K562 (cell line): ENCODE measurements around the gene EPS8.

Experiments used
- CEBPB ChIP-seq: fragments of 450-650 bp; IDR thresholded peaks from 2 replicates; pipeline ENCODE4 v1.6.1; 2016; ENCODE audit warnings: missing genetic modification characterization, missing compliant biosample characterization
- CTCF ChIP-seq, 3 experiments: IDR thresholded peaks in 2 of 3; conservative IDR thresholded peaks in 1 of 3; 2 replicates each; pipeline ENCODE4 v1.5.1; 2011 to 2012; ENCODE audit warnings: low read length in 3 of 3, mild to moderate bottlenecking in 3 of 3, control low read depth in 2 of 3, improper control_type of control experiment in 1 of 3, inconsistent platforms in 1 of 3, low read depth in 1 of 3, mixed read lengths in 1 of 3, moderate library complexity in 1 of 3; ENCODE audit not compliant: insufficient read depth in 2 of 3
- ESRRA ChIP-seq: fragments of 450-650 bp; IDR thresholded peaks from 2 replicates; pipeline ENCODE4 v1.6.1; 2014; ENCODE audit warnings: low read depth, mild to moderate bottlenecking, moderate library complexity, borderline replicate concordance
- MYNN ChIP-seq, 2 experiments: sonication (generic); formaldehyde crosslinking in 1 of 2; IDR thresholded peaks; 2 replicates each; pipeline versions ENCODE4 v1.5.0 to v1.6.1; 2016 to 2020; ENCODE audit warnings: antibody characterized with exemption in 1 of 2, missing genetic modification reagents in 1 of 2
- PATZ1 ChIP-seq: fragments of 250-450 bp; sonication (Bioruptor Pico); IDR thresholded peaks from 2 replicates; pipeline ENCODE4 v1.5.0; 2020; ENCODE audit warnings: mild to moderate bottlenecking, borderline replicate concordance
- POLR2A ChIP-seq: fragments of 450-650 bp; conservative IDR thresholded peaks from 2 replicates; pipeline ENCODE4 v1.6.1; 2016
- SIN3A ChIP-seq, 2 experiments: fragments of 150-350 bp in 1 of 2; IDR thresholded peaks; 2 replicates each; pipeline ENCODE4 v1.6.1; 2011 to 2016; ENCODE audit warnings: borderline replicate concordance in 2 of 2, low read depth in 2 of 2, low read length in 2 of 2, mild to moderate bottlenecking in 2 of 2, moderate library complexity in 2 of 2; ENCODE audit not compliant: control insufficient read depth in 1 of 2
- U2AF2 ChIP-seq: fragments of 200-400 bp; formaldehyde crosslinking; optimal IDR thresholded peaks from 2 replicates; pipeline ENCODE3; 2017; ENCODE audit warnings: low read depth, mild to moderate bottlenecking, low read length
- TF ChIP-seq, protein P1 (sequence below): sonication (generic); formaldehyde crosslinking; IDR thresholded peaks from 2 replicates; pipeline ENCODE4 v1.8.1; 2023; ENCODE audit warnings: mild to moderate bottlenecking, missing genetic modification reagents, moderate library complexity

GRCh38 chr12:15638231-15638630, 151.0 kb downstream of the EPS8 start:
- TF ChIP-seq POLR2A (no peak), ESRRA (no peak), U2AF2 (no peak), CTCF (IDR thresholded peaks at IDR 0.05 in 2 of 3, conservative IDR thresholded peaks at IDR 0.05 in 1 of 3; ENCODE audit: insufficient read depth in 2 of 3, low read depth in 1 of 3, low read length in 3 of 3) (no peak), SIN3A (IDR thresholded peaks at IDR 0.05; ENCODE audit: borderline replicate concordance in 2 of 2, control insufficient read depth in 1 of 2, low read depth in 2 of 2, low read length in 2 of 2) (no peak), PATZ1 (CRISPR knock-in tag) (no peak), CEBPB (tag) (no peak), MYNN (IDR thresholded peaks at IDR 0.05) (no peak), MYNN (CRISPR knock-in tag; IDR thresholded peaks at IDR 0.05) (no peak)
- TF ChIP-seq, protein P1, sequence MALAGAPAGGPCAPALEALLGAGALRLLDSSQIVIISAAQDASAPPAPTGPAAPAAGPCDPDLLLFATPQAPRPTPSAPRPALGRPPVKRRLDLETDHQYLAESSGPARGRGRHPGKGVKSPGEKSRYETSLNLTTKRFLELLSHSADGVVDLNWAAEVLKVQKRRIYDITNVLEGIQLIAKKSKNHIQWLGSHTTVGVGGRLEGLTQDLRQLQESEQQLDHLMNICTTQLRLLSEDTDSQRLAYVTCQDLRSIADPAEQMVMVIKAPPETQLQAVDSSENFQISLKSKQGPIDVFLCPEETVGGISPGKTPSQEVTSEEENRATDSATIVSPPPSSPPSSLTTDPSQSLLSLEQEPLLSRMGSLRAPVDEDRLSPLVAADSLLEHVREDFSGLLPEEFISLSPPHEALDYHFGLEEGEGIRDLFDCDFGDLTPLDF = no peak
